Nephron (organoid): Measurements from ENCODE around the gene MRPS18C.

Experiments
- H3K27ac Mint-ChIP-seq, 3 experiments: 2 replicates each; pipeline ENCODE4 v1.8.0; 2020; ENCODE audit warnings: mixed read lengths in 3 of 3, mild to moderate bottlenecking in 2 of 3, moderate library complexity in 1 of 3
- H3K27me3 Mint-ChIP-seq: 2 replicates; pipeline ENCODE4 v1.8.0; 2021; ENCODE audit warnings: low read depth, mild to moderate bottlenecking, moderate library complexity, mixed read lengths
- H3K36me3 Mint-ChIP-seq: 2 replicates; pipeline ENCODE4 v1.8.0; 2020; ENCODE audit warnings: low read depth, mixed read lengths
- H3K4me1 Mint-ChIP-seq: 2 replicates; pipeline ENCODE4 v1.8.0; 2020; ENCODE audit warnings: mixed read lengths
- H3K4me3 Mint-ChIP-seq, 3 experiments: 2 replicates each; pipeline ENCODE4 v1.8.0; 2020; ENCODE audit warnings: mild to moderate bottlenecking in 3 of 3, mixed read lengths in 3 of 3, moderate library complexity in 2 of 3
- H3K9me3 Mint-ChIP-seq: 2 replicates; pipeline ENCODE4 v1.8.0; 2020; ENCODE audit warnings: mixed read lengths
- TF ChIP-seq, protein P1 (sequence below), 3 experiments: fragments of 200-600 bp; sonication (generic); IDR thresholded peaks; one replicate each; pipeline ENCODE4 v1.5.0; 2021; ENCODE audit warnings: antibody characterized with exemption in 3 of 3; ENCODE audit not compliant: unreplicated experiment in 3 of 3

MRPS18C gene

DNA sequence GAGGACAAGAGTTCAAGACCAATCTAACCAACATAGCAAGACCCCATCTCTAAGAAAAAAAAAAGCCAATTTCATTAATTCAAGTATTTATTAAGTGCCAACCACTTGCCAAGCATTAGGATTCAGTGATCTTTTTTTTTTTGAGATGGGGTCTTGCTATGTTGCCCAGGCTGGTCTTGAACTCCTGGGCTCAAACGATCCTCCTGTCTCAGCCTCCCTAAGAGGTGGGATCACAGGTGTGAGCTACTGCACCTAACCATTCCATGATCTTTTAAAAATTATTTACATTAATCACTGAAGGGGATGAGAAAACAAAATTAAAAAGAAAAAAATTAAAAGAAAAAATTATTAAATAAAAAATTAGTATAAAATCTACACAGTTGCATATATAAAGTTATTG, 24.7 kb upstream of the MRPS18C start:
- Mint-ChIP-seq H3K27ac (no peak overlapping the region), H3K27me3 (no peaks in the 10 kb centered on the region), H3K9me3 (no peaks in the 10 kb centered on the region), H3K36me3 (peaks cover 20% of the 10 kb centered on the region), H3K4me3 (no peak overlapping the region), H3K4me1 (no peaks in the 10 kb centered on the region)
- TF ChIP-seq, protein P1, sequence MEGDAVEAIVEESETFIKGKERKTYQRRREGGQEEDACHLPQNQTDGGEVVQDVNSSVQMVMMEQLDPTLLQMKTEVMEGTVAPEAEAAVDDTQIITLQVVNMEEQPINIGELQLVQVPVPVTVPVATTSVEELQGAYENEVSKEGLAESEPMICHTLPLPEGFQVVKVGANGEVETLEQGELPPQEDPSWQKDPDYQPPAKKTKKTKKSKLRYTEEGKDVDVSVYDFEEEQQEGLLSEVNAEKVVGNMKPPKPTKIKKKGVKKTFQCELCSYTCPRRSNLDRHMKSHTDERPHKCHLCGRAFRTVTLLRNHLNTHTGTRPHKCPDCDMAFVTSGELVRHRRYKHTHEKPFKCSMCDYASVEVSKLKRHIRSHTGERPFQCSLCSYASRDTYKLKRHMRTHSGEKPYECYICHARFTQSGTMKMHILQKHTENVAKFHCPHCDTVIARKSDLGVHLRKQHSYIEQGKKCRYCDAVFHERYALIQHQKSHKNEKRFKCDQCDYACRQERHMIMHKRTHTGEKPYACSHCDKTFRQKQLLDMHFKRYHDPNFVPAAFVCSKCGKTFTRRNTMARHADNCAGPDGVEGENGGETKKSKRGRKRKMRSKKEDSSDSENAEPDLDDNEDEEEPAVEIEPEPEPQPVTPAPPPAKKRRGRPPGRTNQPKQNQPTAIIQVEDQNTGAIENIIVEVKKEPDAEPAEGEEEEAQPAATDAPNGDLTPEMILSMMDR (IDR thresholded peaks at IDR 0.05; ENCODE audit: unreplicated experiment in 3 of 3): no peak

DNA sequence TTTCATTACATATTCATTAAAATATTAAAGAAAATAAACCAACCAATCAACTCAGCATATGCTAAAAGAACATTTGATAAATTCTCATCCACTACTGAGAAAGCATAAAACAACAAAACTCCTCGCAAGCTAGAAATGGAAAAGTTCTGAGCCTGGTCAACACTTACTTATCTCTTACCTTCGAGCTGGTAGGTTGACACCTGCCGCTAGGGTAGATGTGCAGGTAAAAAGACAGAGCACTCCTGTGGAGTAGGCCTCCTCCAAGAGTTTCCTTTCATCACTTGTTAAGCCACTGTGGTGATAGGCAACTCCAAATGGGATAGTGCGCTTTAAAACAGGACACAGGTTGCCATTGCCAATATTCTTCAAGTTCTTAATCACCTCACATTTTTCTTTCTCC, 19.2 kb upstream of the MRPS18C start:
- Mint-ChIP-seq H3K4me3 (no peak overlapping the region), H3K4me1 (no peaks in the 10 kb centered on the region), H3K27me3 (no peaks in the 10 kb centered on the region), H3K27ac (no peak overlapping the region), H3K9me3 (no peaks in the 10 kb centered on the region), H3K36me3 (peaks cover 25% of the 10 kb centered on the region)
- TF ChIP-seq, protein P1 (IDR thresholded peaks at IDR 0.05; ENCODE audit: unreplicated experiment in 3 of 3): no peak

DNA sequence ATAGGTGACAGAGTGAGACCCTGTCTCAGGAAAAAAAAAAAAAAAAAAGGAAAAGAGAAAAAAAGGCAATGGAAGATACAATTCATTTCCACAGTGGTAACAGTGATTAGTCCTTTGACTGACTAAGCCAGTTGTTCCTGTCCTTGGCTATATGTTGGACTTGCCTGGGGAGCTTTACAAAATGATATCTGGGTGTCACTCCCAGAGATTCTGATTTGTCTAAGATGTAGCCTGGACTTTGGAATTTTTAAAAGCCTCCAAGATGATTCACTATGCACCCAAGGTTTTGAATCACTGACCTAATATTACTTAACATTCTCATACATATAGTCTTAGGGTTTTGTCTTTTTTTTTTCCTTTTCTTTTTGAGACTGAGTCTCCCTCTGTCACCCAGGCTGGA, 17.1 kb upstream of the MRPS18C start:
- Mint-ChIP-seq H3K36me3 (peaks cover 28% of the 10 kb centered on the region), H3K27me3 (no peaks in the 10 kb centered on the region), H3K9me3 (no peaks in the 10 kb centered on the region), H3K4me3 (no peak overlapping the region), H3K4me1 (no peaks in the 10 kb centered on the region), H3K27ac (no peak overlapping the region)
- TF ChIP-seq, protein P1 (IDR thresholded peaks at IDR 0.05; ENCODE audit: unreplicated experiment in 3 of 3): no peak

DNA sequence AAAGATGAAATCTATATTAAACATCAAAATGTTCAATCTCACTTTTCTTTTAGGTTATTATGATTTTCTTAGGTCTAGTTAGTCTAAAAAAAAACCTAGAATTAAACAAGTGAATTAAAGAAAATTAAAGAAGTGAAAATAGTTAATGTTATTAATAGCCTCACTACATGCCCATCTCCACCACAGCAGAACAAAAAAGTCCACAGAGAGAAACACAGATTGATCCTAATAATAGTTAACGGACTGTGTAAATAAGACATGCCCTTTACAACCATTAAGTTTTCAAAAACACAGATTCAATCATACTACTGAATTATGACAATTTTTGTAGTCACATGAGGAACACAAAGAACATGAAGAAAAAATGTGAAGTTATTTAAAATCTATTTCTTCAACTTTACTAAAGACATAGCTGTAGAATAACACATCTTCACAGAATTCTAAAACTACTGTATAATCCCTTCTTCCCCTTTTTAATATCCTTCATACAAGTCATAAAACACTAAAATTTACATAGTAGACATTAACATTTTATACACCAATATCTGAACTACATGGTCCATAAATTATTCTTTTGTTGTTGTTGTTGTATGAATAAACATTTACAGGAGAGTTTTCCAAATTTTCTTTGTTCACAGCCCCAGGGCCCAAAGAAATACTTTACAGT, 15.6 kb upstream of the MRPS18C start:
- H3K36me3 Mint-ChIP-seq: peaks cover 35% of the 10 kb centered on the region
- H3K27ac Mint-ChIP-seq: no peak overlapping the region
- H3K27me3 Mint-ChIP-seq: no peaks in the 10 kb centered on the region
- TF ChIP-seq, protein P1 (IDR thresholded peaks at IDR 0.05; ENCODE audit: unreplicated experiment in 3 of 3): no peak
- H3K4me3 Mint-ChIP-seq: no peak overlapping the region
- no peaks in the 10 kb centered on the region for H3K9me3 Mint-ChIP-seq
- H3K4me1 Mint-ChIP-seq: no peaks in the 10 kb centered on the region

DNA sequence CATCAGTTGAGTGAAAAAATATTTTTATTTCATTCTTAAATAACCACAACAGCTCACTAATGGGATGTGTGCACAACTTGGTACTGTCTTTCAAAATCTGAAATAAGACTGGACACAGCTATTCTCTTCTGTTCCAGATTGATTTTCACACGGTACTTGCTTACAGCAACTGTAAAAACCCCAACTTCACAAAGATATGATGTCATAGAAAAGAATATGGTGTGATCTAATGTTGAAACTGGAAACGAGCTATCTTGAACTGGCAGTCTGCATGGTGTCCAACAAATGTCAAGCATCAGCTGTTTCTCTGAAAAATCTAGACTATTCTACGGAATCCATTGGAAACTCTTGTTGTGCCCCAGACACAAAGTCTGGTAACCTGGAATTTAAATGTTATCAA, 15.0 kb upstream of the MRPS18C start:
- Mint-ChIP-seq H3K27me3 (no peaks in the 10 kb centered on the region), H3K27ac (no peak overlapping the region), H3K9me3 (no peaks in the 10 kb centered on the region), H3K4me1 (no peaks in the 10 kb centered on the region), H3K4me3 (no peak overlapping the region), H3K36me3 (peaks cover 35% of the 10 kb centered on the region)
- TF ChIP-seq, protein P1 (IDR thresholded peaks at IDR 0.05; ENCODE audit: unreplicated experiment in 3 of 3): no peak

DNA sequence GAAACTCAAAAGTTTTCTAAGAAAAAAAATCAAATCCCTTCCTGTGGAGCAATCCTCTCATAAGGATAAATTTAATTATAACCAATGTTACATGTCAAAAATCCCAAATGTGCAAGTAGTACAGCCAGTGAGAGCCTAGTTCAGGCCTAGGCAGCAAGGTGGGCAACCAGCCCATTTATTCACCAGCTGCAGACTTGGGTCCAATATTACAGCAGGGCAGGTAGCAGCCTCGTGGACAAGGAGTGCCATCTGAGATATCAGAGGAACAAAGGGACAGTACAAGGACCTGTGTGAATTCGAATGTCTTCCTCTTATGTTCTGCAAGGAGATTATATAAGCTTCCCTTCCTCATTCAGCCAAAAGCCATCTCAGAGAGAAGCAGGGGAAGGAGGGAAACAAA, 6.8 kb upstream of the MRPS18C start:
- H3K9me3 Mint-ChIP-seq: no peaks in the 10 kb centered on the region
- no peaks in the 10 kb centered on the region for H3K27me3 Mint-ChIP-seq
- no peak overlapping the region for H3K4me3 Mint-ChIP-seq
- H3K27ac Mint-ChIP-seq: no peak overlapping the region
- peaks cover 28% of the 10 kb centered on the region for H3K36me3 Mint-ChIP-seq
- TF ChIP-seq, protein P1 (IDR thresholded peaks at IDR 0.05; ENCODE audit: unreplicated experiment in 3 of 3): no peak
- peaks cover 5% of the 10 kb centered on the region for H3K4me1 Mint-ChIP-seq
